Left lobe of liver (tissue), 2 donors: Measurements from ENCODE around the gene GYPE. TPM values are rescaled to one million over a fixed set of nuclear protein-coding genes. Genes with fewer than 3 reads are reported as not detected.
"Not testable (repeated sequence)": the region's sequence is repeated elsewhere in the genome, so short reads cannot be mapped to it uniquely, and the experiment has no call there.

ENCODE experiments used
- ATAC-seq: fragments of 200-7000 bp; cut with Tn5 transposase; one replicate; pipeline ENCODE4 v1.9.1; 2020; ENCODE audit warnings: mild to moderate bottlenecking, moderate library complexity
- DNase-seq: peaks from one replicate; pipeline ENCODE4 v3.0.0-alpha.2; 2020; ENCODE audit warnings: low spot score
- total RNA-seq: library from RNA; stranded (reverse); gene quantifications from one replicate; pipeline ENCODE4 v1.2.1, GENCODE V29; 2021
- donor health status: DM: no; HTN: no; CAD: no; lungs with moderate emphysema.
- donor health status: DM: no; HTN: yes; CAD: no.

Gene GYPE
- not detected for total RNA-seq

GRCh38 chr4:143905440-143905839 is at the start of gene GYPE:
Gene GYPE (minus strand): TSS chr4:143905559. CDS start chr4:143905507, 52 bp downstream.
- ATAC-seq, DNase-seq: not testable (repeated sequence)

GRCh38 chr4:143951458-143951972 is 46.2 kb upstream of the GYPE start:
- not testable (repeated sequence) for ATAC-seq, DNase-seq

GRCh38 chr4:143950967-143951366 is 45.6 kb upstream of the GYPE start:
- ATAC-seq, DNase-seq: not testable (repeated sequence)

GRCh38 chr4:143950185-143950584 is 44.8 kb upstream of the GYPE start:
- ATAC-seq, DNase-seq: not testable (repeated sequence)

- not testable (repeated sequence) for DNase-seq, ATAC-seq
Measured at GRCh38 chr4:143947493-143947892, 42.1 kb upstream of the GYPE start.

GRCh38 chr4:143940708-143941107 is 35.3 kb upstream of the GYPE start:
- ATAC-seq, DNase-seq: not testable (repeated sequence)

- ATAC-seq (no peak), DNase-seq (no peak)
Measured at GRCh38 chr4:143939528-143939927, 34.2 kb upstream of the GYPE start.

- DNase-seq, ATAC-seq: not testable (repeated sequence)
Measured at GRCh38 chr4:143938890-143939289, 33.5 kb upstream of the GYPE start.

GRCh38 chr4:143921181-143921580 is 15.8 kb upstream of the GYPE start:
- ATAC-seq (no peak), DNase-seq (no peak)

GRCh38 chr4:143916485-143916884 is 11.1 kb upstream of the GYPE start:
- DNase-seq, ATAC-seq: not testable (repeated sequence)

GRCh38 chr4:143912478-143912877 is 7.1 kb upstream of the GYPE start:
- DNase-seq, ATAC-seq: not testable (repeated sequence)

GRCh38 chr4:143911528-143912417 is 6.4 kb upstream of the GYPE start:
- DNase-seq: not testable (repeated sequence)
- ATAC-seq: peak; percentile 39

- DNase-seq, ATAC-seq: not testable (repeated sequence)
Measured at GRCh38 chr4:143910906-143911305, 5.5 kb upstream of the GYPE start.

GRCh38 chr4:143907811-143908210 is 2.5 kb upstream of the GYPE start:
- ATAC-seq: peak; percentile 78
- DNase-seq: not testable (repeated sequence)

- ATAC-seq, DNase-seq: not testable (repeated sequence)
Measured at GRCh38 chr4:143904431-143904830, 928 bp downstream of the GYPE start.

- not testable (repeated sequence) for DNase-seq, ATAC-seq
Measured at GRCh38 chr4:143890323-143890722, 15.0 kb downstream of the GYPE start.

- not testable (repeated sequence) for ATAC-seq, DNase-seq
Measured at GRCh38 chr4:143888189-143888588, 17.2 kb downstream of the GYPE start.

- ATAC-seq, DNase-seq: not testable (repeated sequence)
Measured at GRCh38 chr4:143884965-143885364, 20.4 kb downstream of the GYPE start.

GRCh38 chr4:143883529-143883928 is 21.8 kb downstream of the GYPE start:
- ATAC-seq (no peak), DNase-seq (no peak)

- DNase-seq (no peak), ATAC-seq (no peak)
Measured at GRCh38 chr4:143882892-143883291, 22.5 kb downstream of the GYPE start.

- ATAC-seq, DNase-seq: not testable (repeated sequence)
Measured at GRCh38 chr4:143879561-143879960, 25.8 kb downstream of the GYPE start.

GRCh38 chr4:143875357-143875756 is 30.0 kb downstream of the GYPE start:
- DNase-seq, ATAC-seq: not testable (repeated sequence)
